ENCODE data around the gene MYO1B.

- no peak for TF ChIP-seq ZNF274 (IDR thresholded peaks at IDR 0.05; ENCODE audit: low read depth, low read length)
- TF ChIP-seq YY1 (IDR thresholded peaks at IDR 0.05; ENCODE audit: insufficient read depth, insufficient read length): no peak
These were observed 185.3 kb downstream of the MYO1B start for GRCh38 chr2:191430476-191430875.
